ENCODE measurements around the gene MEF2C. TPM values are rescaled to one million over a fixed set of nuclear protein-coding genes. Genes with fewer than 3 reads are reported as not detected.

The MEF2C gene
- polyA plus RNA-seq, 1 donor = 14.4 TPM

- H3K4me3 ChIP-seq (ENCODE audit: low read length) = no peak overlapping the region
- DNase-seq = no peak
- peaks cover 8% of the 10 kb centered on the region for H3K4me1 ChIP-seq (ENCODE audit: control insufficient read depth, insufficient read depth, low read length)
- 0% methylated on average over 1 of the region's 52 CpGs for WGBS (ENCODE audit: insufficient coverage, low lambda C conversion rate)
- H3K27ac ChIP-seq (ENCODE audit: low read length) = no peak overlapping the region
- H3K36me3 ChIP-seq (ENCODE audit: control insufficient read depth, insufficient read depth, low read length) = no peaks in the 10 kb centered on the region
- peaks cover 91% of the 10 kb centered on the region for H3K27me3 ChIP-seq (ENCODE audit: control insufficient read depth, insufficient read depth, low read length)
- peaks cover 10% of the 10 kb centered on the region for H3K9me3 ChIP-seq (ENCODE audit: control insufficient read depth, low read depth, low read length)
These were observed 190.8 kb downstream of the MEF2C start for GRCh38 chr5:88691945-88692868.

- Histone ChIP-seq H3K36me3 (ENCODE audit: control insufficient read depth, insufficient read depth, low read length) (no peaks in the 10 kb centered on the region), H3K27me3 (ENCODE audit: control insufficient read depth, insufficient read depth, low read length) (peaks cover 98% of the 10 kb centered on the region), H3K27ac (ENCODE audit: low read length) (no peak overlapping the region), H3K9me3 (ENCODE audit: control insufficient read depth, low read depth, low read length) (peaks cover 10% of the 10 kb centered on the region), H3K4me3 (ENCODE audit: low read length) (no peak overlapping the region), H3K4me1 (ENCODE audit: control insufficient read depth, insufficient read depth, low read length) (peaks cover 8% of the 10 kb centered on the region)
- DNase-seq = no peak
- WGBS (ENCODE audit: insufficient coverage, low lambda C conversion rate) = no CpG with 5 or more reads among the region's 11 CpGs
These were observed 191.8 kb downstream of the MEF2C start for GRCh38 chr5:88691230-88691582.

- H3K4me1 ChIP-seq (ENCODE audit: control insufficient read depth, insufficient read depth, low read length) = peaks cover 8% of the 10 kb centered on the region
- no peaks in the 10 kb centered on the region for H3K36me3 ChIP-seq (ENCODE audit: control insufficient read depth, insufficient read depth, low read length)
- WGBS (ENCODE audit: insufficient coverage, low lambda C conversion rate) = 0% methylated on average over 6 of the region's 47 CpGs
- peaks cover 99% of the 10 kb centered on the region for H3K27me3 ChIP-seq (ENCODE audit: control insufficient read depth, insufficient read depth, low read length)
- no peak overlapping the region for H3K27ac ChIP-seq (ENCODE audit: low read length)
- peak; percentile 48 to 65 for DNase-seq
- peak overlapping the region; percentile 3 for H3K4me3 ChIP-seq (ENCODE audit: low read length)
- H3K9me3 ChIP-seq (ENCODE audit: control insufficient read depth, low read depth, low read length) = peaks cover 10% of the 10 kb centered on the region
These were observed 192.4 kb downstream of the MEF2C start for GRCh38 chr5:88690409-88691229.

DNA sequence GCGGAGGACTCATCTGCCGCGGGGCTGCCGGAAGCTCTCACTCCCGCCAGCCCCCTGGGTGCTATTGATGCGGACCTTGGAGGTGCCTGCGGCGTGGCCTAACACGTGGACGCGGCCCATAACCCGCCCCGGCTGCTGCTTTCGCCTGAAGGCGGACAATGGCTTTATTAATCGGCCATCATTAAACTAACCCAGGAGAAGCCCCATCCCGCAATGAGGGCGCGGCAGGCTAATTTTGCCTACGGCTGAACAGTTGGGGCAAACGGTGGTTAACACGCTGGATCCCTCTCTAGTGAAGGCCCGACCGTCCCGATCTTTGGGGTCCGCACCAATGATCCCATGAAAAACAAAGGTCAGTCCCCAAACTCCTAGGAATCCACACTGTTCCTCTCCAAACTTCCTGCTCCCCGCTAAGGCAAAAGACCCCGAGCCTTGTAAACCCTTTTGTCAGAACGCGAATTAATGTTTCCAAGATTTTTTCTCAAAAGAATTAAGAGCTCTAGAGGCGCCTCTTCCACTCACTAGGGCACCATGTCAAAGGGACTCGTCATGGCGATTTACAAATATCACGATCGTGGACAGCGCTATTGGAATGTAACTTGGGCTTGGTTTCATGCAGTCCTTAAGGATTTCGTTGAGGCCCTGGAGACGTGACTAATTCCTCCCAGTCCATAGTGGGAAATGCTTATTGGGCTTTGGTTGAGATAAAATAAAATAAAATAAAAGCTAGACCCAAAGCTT, 193.1 kb downstream of the MEF2C start:
- H3K9me3 ChIP-seq (ENCODE audit: control insufficient read depth, low read depth, low read length) = peaks cover 15% of the 10 kb centered on the region
- H3K4me1 ChIP-seq (ENCODE audit: control insufficient read depth, insufficient read depth, low read length) = peaks cover 8% of the 10 kb centered on the region
- H3K27ac ChIP-seq (ENCODE audit: low read length) = no peak overlapping the region
- H3K27me3 ChIP-seq (ENCODE audit: control insufficient read depth, insufficient read depth, low read length) = peaks cover 100% of the 10 kb centered on the region
- H3K36me3 ChIP-seq (ENCODE audit: control insufficient read depth, insufficient read depth, low read length) = no peaks in the 10 kb centered on the region
- DNase-seq = no peak
- 0% methylated on average over 4 of the region's 38 CpGs for WGBS (ENCODE audit: insufficient coverage, low lambda C conversion rate)
- no peak overlapping the region for H3K4me3 ChIP-seq (ENCODE audit: low read length)

DNA sequence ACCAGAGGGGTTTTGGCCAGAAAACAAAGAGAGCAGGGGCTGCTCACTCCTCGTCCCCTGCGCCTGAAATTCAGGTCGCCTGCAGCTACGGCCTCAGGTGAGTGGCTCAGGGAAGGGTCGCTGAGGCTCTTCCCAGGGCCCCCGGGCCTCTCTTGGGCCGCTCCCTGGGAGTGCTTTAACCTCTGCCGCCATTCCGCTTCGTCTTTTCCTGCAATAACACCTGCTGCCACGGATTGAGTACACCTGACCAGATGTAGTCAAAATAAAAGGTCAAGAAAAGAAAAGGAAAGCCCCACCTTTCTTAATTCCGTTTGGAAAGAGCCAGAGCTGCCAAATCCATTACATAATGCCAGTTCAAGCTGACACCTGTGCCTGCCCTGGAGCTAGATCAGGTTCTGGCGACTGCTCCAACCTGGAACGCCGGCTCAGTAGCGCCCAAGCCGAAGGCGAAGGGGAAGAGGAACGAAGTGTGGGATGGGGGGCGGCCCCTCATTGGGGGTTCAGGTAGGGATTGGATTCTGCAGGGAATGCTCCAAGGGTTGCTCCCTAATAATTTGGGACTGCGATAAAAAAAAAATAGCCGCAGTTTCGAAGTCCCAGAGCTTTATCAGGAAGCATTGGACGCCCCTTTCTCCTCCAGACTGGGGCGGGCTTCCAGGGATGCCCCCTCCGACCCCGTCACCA, 193.9 kb downstream of the MEF2C start:
- Histone ChIP-seq H3K4me1 (ENCODE audit: control insufficient read depth, insufficient read depth, low read length) (peaks cover 8% of the 10 kb centered on the region), H3K36me3 (ENCODE audit: control insufficient read depth, insufficient read depth, low read length) (no peaks in the 10 kb centered on the region)

DNA sequence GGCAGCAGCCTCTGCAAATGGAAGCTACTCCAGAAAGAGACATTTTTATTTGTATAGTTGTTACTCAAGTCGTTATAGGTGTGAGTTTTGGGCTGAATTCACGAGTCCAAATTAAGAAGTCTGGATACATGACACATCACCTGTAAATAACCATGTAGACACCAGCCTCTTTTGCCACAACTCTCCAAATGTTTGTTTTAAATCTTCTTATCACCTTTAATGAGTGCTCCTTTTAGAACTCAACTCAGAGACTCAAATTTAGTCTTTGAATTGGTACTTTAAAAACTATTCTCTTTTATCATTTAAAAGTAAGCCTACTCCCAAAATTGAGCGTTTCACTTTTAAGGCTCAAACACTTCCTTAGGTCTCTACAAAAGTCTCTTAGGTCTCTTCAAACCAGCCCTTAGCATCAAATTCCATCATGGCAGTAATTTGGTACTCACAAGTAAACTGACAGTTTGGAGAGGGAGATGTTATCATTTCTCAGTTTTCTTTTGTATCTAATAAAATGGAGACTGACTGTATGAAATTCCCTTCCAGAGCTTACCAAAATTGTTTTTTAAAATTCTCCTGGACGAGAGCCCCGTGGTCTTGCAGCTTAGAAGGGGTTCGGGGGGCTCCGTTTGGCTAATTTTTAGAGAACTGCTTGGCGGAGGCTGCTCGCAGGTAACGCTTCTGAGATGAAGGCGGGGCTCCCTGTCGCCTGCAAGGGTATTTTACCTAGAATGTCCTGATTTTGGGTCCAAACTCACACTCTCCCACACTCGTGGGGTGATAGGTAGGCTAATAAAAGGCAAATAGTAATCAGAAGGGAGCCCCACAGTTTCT, 194.6 kb downstream of the MEF2C start:
- Histone ChIP-seq H3K4me1 (ENCODE audit: control insufficient read depth, insufficient read depth, low read length) (peaks cover 8% of the 10 kb centered on the region), H3K36me3 (ENCODE audit: control insufficient read depth, insufficient read depth, low read length) (no peaks in the 10 kb centered on the region), H3K27me3 (ENCODE audit: control insufficient read depth, insufficient read depth, low read length) (peaks cover 100% of the 10 kb centered on the region), H3K9me3 (ENCODE audit: control insufficient read depth, low read depth, low read length) (peaks cover 17% of the 10 kb centered on the region), H3K27ac (ENCODE audit: low read length) (no peak overlapping the region), H3K4me3 (ENCODE audit: low read length) (no peak overlapping the region)
- no peak for DNase-seq
- WGBS (ENCODE audit: insufficient coverage, low lambda C conversion rate) = 0% methylated on average over 2 of the region's 13 CpGs

More for the DNA sequence above, 193.9 kb downstream of the MEF2C start:
- no peak overlapping the region for H3K4me3 ChIP-seq (ENCODE audit: low read length)
- no CpG with 5 or more reads among the region's 27 CpGs for WGBS (ENCODE audit: insufficient coverage, low lambda C conversion rate)
- no peak overlapping the region for H3K27ac ChIP-seq (ENCODE audit: low read length)
- peaks cover 18% of the 10 kb centered on the region for H3K9me3 ChIP-seq (ENCODE audit: control insufficient read depth, low read depth, low read length)
- peaks cover 100% of the 10 kb centered on the region for H3K27me3 ChIP-seq (ENCODE audit: control insufficient read depth, insufficient read depth, low read length)
- no peak for DNase-seq

- DNase-seq = no peak
- Histone ChIP-seq H3K4me3 (ENCODE audit: low read length) (no peak overlapping the region), H3K9me3 (ENCODE audit: control insufficient read depth, low read depth, low read length) (peaks cover 17% of the 10 kb centered on the region), H3K36me3 (ENCODE audit: control insufficient read depth, insufficient read depth, low read length) (no peaks in the 10 kb centered on the region), H3K4me1 (ENCODE audit: control insufficient read depth, insufficient read depth, low read length) (peaks cover 8% of the 10 kb centered on the region), H3K27me3 (ENCODE audit: control insufficient read depth, insufficient read depth, low read length) (peaks cover 100% of the 10 kb centered on the region), H3K27ac (ENCODE audit: low read length) (no peak overlapping the region)
- WGBS (ENCODE audit: insufficient coverage, low lambda C conversion rate) = 16% methylated on average over 3 of the region's 11 CpGs
These were observed 195.5 kb downstream of the MEF2C start for GRCh38 chr5:88687373-88687911.

- Histone ChIP-seq H3K4me1 (ENCODE audit: control insufficient read depth, insufficient read depth, low read length) (peaks cover 8% of the 10 kb centered on the region), H3K27me3 (ENCODE audit: control insufficient read depth, insufficient read depth, low read length) (peaks cover 99% of the 10 kb centered on the region), H3K36me3 (ENCODE audit: control insufficient read depth, insufficient read depth, low read length) (no peaks in the 10 kb centered on the region), H3K27ac (ENCODE audit: low read length) (no peak overlapping the region), H3K4me3 (ENCODE audit: low read length) (no peak overlapping the region), H3K9me3 (ENCODE audit: control insufficient read depth, low read depth, low read length) (peaks cover 17% of the 10 kb centered on the region)
- 0% methylated on average over 1 of the region's 15 CpGs for WGBS (ENCODE audit: insufficient coverage, low lambda C conversion rate)
- DNase-seq = no peak
These were observed 196.3 kb downstream of the MEF2C start for GRCh38 chr5:88686726-88687125.

Measured in large intestine (tissue), 3 donors.